GM12865 (cell line): ENCODE measurements around the gene KLHL25.
"Not testable (repeated sequence)": the region's sequence is repeated elsewhere in the genome, so short reads cannot be mapped to it uniquely, and the experiment has no call there.

Source experiments
- DNase-seq: peaks from one replicate; pipeline ENCODE4 v3.0.0; 2010; ENCODE audit warnings: low read depth
- H3K4me3 ChIP-seq: 2 replicates; pipeline ENCODE4 v1.5.1; 2011; ENCODE audit warnings: mild to moderate bottlenecking, low read depth, low read length, control low read depth
- TF ChIP-seq, protein P1 (sequence below): IDR thresholded peaks from 2 replicates; pipeline ENCODE4 v1.5.1; 2011; ENCODE audit warnings: low read length, control low read depth, low read depth, inconsistent platforms; ENCODE audit not compliant: insufficient read depth; ENCODE audit errors: missing control alignments

Gene KLHL25

GRCh38 chr15:85805420-85805819 is 10.7 kb upstream of the KLHL25 start:
- no peak for DNase-seq
- H3K4me3 ChIP-seq: no peak overlapping the region
- TF ChIP-seq, protein P1, sequence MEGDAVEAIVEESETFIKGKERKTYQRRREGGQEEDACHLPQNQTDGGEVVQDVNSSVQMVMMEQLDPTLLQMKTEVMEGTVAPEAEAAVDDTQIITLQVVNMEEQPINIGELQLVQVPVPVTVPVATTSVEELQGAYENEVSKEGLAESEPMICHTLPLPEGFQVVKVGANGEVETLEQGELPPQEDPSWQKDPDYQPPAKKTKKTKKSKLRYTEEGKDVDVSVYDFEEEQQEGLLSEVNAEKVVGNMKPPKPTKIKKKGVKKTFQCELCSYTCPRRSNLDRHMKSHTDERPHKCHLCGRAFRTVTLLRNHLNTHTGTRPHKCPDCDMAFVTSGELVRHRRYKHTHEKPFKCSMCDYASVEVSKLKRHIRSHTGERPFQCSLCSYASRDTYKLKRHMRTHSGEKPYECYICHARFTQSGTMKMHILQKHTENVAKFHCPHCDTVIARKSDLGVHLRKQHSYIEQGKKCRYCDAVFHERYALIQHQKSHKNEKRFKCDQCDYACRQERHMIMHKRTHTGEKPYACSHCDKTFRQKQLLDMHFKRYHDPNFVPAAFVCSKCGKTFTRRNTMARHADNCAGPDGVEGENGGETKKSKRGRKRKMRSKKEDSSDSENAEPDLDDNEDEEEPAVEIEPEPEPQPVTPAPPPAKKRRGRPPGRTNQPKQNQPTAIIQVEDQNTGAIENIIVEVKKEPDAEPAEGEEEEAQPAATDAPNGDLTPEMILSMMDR: no peak

- H3K4me3 ChIP-seq: no peak overlapping the region
- no peak for DNase-seq
- TF ChIP-seq, protein P1: no peak
Measured at GRCh38 chr15:85804481-85805170, 9.9 kb upstream of the KLHL25 start.

DNA sequence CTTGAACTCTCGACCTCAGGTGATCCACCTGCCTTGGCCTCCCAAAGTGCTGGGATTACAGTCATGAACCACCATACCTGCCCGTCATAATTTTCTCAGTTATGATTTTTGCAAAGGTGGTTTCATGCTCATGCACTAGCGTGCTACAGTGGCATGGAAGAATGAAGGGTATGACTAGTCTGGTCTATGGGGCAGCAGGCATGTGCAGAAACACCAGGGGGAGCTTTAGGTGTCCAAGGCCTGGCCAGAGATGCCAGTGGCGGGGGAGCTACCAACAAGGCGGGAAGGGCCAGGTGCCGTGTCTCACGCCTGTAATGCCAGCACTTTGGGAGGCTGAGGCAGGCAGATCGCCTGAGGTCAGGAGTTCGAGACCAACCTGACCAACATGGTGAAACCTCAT is 7.9 kb upstream of the KLHL25 start:
- DNase-seq: peak; percentile 20
- TF ChIP-seq, protein P1: peak; percentile 9
- H3K4me3 ChIP-seq: not testable (repeated sequence)

DNA sequence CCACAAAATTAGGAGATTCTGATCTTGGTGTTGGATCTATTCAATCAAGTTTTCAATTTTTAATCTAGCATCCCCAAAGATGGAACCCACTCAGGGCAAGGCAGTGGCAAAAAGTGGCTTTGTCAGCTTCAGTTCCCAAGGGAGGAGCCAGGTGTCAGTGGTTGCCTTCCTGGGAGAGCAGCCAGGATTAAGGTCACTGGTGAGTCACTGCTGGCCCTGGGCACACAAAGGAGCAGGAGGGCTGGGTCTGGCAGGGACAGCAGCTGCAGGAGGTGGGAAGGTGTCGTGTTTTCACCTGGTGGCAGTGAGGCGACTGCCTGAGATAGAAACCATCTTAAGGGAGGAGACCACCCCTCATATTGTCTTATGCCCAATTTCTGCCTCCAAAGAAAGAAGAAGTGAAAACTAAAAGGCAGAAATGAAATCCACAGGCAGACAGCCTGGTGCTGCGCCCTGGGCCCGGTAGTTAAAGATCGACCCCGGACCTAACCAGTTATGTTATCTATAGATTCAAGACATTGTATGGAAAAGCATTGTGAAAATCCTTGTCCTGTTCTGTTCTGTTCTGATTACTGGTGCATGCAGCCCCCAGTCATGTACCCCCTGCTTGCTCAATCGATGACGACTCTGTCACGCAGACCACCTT is 5.9 kb upstream of the KLHL25 start:
- H3K4me3 ChIP-seq: no peak overlapping the region
- TF ChIP-seq, protein P1: no peak
- DNase-seq: no peak

DNA sequence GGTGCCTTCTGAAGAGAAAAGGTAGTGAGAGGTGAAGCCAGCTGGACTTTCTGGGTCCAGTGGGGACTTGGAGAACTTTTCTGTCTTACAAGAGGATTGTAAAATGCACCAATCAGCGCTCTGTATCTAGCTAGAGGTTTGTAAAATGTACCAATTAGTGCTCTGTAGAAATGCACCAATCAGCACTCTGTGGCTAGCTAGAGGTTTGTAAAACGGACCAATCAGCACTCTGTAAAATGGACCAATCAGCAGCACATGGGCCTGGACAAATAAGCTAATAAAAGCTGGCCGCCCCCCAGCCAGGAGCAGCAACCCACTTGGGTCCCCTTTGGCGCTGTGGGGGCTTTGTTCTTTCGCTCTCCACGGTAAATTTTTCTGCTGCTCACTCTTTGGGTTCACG is 1.6 kb upstream of the KLHL25 start:
- not testable (repeated sequence) for DNase-seq, H3K4me3 ChIP-seq

DNA sequence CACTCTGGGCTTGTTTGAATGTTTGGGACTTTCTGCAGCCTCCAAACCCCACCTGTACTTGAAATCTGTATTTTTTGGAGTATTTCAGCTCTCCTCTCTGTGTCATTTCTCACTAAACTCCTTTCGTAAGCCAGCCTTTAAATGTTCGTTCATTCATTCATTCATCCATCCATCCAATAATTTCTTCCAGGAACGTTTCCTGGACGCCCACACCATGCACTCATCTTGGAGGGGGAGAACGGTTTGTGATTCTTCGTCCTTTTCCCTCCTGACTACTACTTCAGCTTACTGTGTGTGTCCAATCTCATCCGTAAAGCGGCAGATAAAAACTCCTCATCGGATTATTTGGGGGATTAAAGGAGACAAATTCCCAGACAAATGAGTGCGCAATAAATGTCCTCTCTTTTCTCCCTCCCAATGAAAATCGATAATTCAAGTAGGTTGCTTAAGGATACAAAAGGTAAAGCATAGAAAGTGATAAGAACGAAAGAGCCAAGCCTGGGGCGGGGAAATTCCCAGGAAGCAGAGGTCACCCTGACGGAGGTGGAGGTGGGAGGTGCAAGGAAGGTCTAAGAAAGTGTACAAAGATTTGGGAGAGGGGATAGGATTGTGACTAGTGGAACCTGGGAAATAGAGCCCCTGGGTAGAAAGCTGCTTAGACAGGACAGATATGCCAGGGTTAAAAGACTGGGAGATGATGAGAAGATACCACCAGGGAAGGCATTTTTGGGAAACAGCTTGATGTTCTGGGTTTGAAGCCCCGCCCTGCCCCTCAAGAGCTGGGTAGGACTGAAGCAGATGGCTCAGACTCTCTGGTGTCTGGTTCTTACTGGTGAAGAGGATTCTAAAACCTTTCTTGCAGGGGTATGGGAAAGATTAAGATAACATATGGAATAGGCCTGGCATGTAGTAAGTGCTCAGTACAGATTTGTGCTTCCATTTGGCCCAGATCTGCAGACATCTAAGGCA is 896 bp upstream of the KLHL25 start:
- H3K4me3 ChIP-seq: peak overlapping the region; percentile 43
- DNase-seq: no peak
- TF ChIP-seq, protein P1: no peak
